Measurements from ENCODE around the gene PCDHA6. TPM values are rescaled to one million over a fixed set of nuclear protein-coding genes. Genes with fewer than 3 reads are reported as not detected.
"Not testable (repeated sequence)": the region's sequence is repeated elsewhere in the genome, so short reads cannot be mapped to it uniquely, and the experiment has no call there.

Gene PCDHA6
- total RNA-seq, 1 experiment from 2014 or later = 1.0 TPM

DNA sequence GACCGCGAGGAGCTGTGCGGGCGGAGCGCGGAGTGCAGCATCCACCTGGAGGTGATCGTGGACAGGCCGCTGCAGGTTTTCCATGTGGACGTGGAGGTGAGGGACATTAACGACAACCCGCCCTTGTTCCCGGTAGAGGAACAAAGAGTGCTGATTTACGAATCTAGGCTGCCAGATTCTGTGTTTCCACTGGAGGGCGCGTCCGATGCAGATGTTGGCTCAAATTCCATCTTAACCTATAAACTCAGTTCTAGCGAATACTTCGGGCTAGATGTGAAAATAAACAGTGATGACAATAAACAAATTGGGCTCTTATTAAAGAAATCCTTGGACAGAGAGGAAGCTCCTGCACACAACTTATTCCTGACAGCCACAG, 590 bp downstream of the PCDHA6 start:
- Mint-ChIP-seq H3K36me3 (ENCODE audit: insufficient read depth, unreplicated experiment) (peaks cover 5% of the 10 kb centered on the region), H3K9me3 (ENCODE audit: unreplicated experiment) (peaks cover 9% of the 10 kb centered on the region), H3K27me3 (ENCODE audit: insufficient read depth, unreplicated experiment) (no peaks in the 10 kb centered on the region), H3K4me3 (ENCODE audit: unreplicated experiment) (peak overlapping the region; percentile 81), H3K4me1 (ENCODE audit: insufficient read depth, unreplicated experiment) (no peaks in the 10 kb centered on the region), H3K27ac (ENCODE audit: low read depth, unreplicated experiment) (no peak overlapping the region)
- peak; percentile 15 for TF ChIP-seq CTCF (IDR thresholded peaks at IDR 0.05; ENCODE audit: unreplicated experiment)
- no TSS peak for BruUV-seq (replicated peaks)
- peak; percentile 8 for DNase-seq (ENCODE audit: unreplicated experiment)
- ChIA-PET POLR2A (interaction anchor here (1.2 to 2.6 kb wide), 3 partner anchors 21 to 221 kb away, joined by 3 to 19 read pairs (median 8); no protein-coding TSS in a partner anchor), CTCF (interaction anchor here (0.8 to 3.8 kb wide), 7 partner anchors 10 to 735 kb away, joined by 3 to 27 read pairs (median 5); partner anchors contain the start of gene PCDHA4)
- intact Hi-C loops (cut with micrococcal nuclease) = no loop called here

GRCh38 chr5:140829511-140830501, 2.0 kb downstream of the PCDHA6 start:
- DNase-seq (ENCODE audit: unreplicated experiment); POLR2A ChIA-PET; H3K36me3 Mint-ChIP-seq (ENCODE audit: insufficient read depth, unreplicated experiment); H3K4me3 Mint-ChIP-seq (ENCODE audit: unreplicated experiment); intact Hi-C loops (cut with micrococcal nuclease); H3K4me1 Mint-ChIP-seq (ENCODE audit: insufficient read depth, unreplicated experiment); H3K27me3 Mint-ChIP-seq (ENCODE audit: insufficient read depth, unreplicated experiment); H3K9me3 Mint-ChIP-seq (ENCODE audit: unreplicated experiment); BruUV-seq (replicated peaks); H3K27ac Mint-ChIP-seq (ENCODE audit: low read depth, unreplicated experiment): not testable (repeated sequence)
- CTCF ChIA-PET = interaction anchor here (2.3 kb wide), 1 partner anchor 23 kb away, joined by 15 read pairs; the partner anchor contains the start of gene PCDHA4

- Mint-ChIP-seq H3K27ac (ENCODE audit: low read depth, unreplicated experiment) (no peak within 1 kb of the TSS), H3K36me3 (ENCODE audit: insufficient read depth, unreplicated experiment) (no peaks in the 10 kb centered on the region), H3K4me1 (ENCODE audit: insufficient read depth, unreplicated experiment) (no peaks in the 10 kb centered on the region), H3K27me3 (ENCODE audit: insufficient read depth, unreplicated experiment) (no peaks in the 10 kb centered on the region), H3K9me3 (ENCODE audit: unreplicated experiment) (peaks cover 17% of the 10 kb centered on the region), H3K4me3 (ENCODE audit: unreplicated experiment) (no peak within 1 kb of the TSS)
- TF ChIP-seq CTCF (IDR thresholded peaks at IDR 0.05; ENCODE audit: unreplicated experiment) = no peak
- POLR2A ChIA-PET = interaction anchor here (1.7 kb wide), 1 partner anchor 207 kb away, joined by 4 read pairs; no protein-coding TSS in a partner anchor
- CTCF ChIA-PET = interaction anchor here (0.6 kb wide), 1 partner anchor 223 kb away, joined by 3 read pairs; no protein-coding TSS in a partner anchor
- intact Hi-C loops (cut with micrococcal nuclease) = no loop called here
- DNase-seq (ENCODE audit: unreplicated experiment) = no peak
- no TSS peak for BruUV-seq (replicated peaks)
Measured at GRCh38 chr5:140833993-140834392, 6.2 kb downstream of the PCDHA6 start, which contains the start of gene PCDHA7. TSS of gene PCDHA7 (plus strand) at chr5:140834269. CDS start at chr5:140834384, 115 bp downstream.

- BruUV-seq (replicated peaks); DNase-seq (ENCODE audit: unreplicated experiment); H3K27me3 Mint-ChIP-seq (ENCODE audit: insufficient read depth, unreplicated experiment); H3K4me1 Mint-ChIP-seq (ENCODE audit: insufficient read depth, unreplicated experiment); H3K4me3 Mint-ChIP-seq (ENCODE audit: unreplicated experiment); intact Hi-C loops (cut with micrococcal nuclease); H3K36me3 Mint-ChIP-seq (ENCODE audit: insufficient read depth, unreplicated experiment); H3K27ac Mint-ChIP-seq (ENCODE audit: low read depth, unreplicated experiment): not testable (repeated sequence)
- peaks cover 20% of the 10 kb centered on the region for H3K9me3 Mint-ChIP-seq (ENCODE audit: unreplicated experiment)
- ChIA-PET CTCF (interaction anchor here (0.6 kb wide), 1 partner anchor 223 kb away, joined by 3 read pairs; no protein-coding TSS in a partner anchor), POLR2A (interaction anchor here (1.7 kb wide), 1 partner anchor 206 kb away, joined by 4 read pairs; no protein-coding TSS in a partner anchor)
Measured at GRCh38 chr5:140834439-140835008, 6.8 kb downstream of the PCDHA6 start.
